Peyer's patch (tissue), 4 donors: ENCODE measurements around the gene GTSE1.

Experiments used
- CTCF ChIP-seq, 6 experiments: fragments of 450-650 bp in 4 of 6; fragments of 200-600 bp in 2 of 6; sonication (generic) in 1 of 6; IDR thresholded peaks; one replicate each; pipeline ENCODE4 v1.5.1; 2017 to 2019; ENCODE audit warnings: antibody characterized with exemption in 6 of 6, mild to moderate bottlenecking in 3 of 6, moderate library complexity in 1 of 6
- POLR2A ChIP-seq, 2 donors: fragments of 450-650 bp; IDR thresholded peaks; one replicate each; pipeline ENCODE4 v1.5.1; 2017; ENCODE audit warnings: antibody characterized with exemption in 2 of 2, mild to moderate bottlenecking in 2 of 2, moderate library complexity in 2 of 2

- no peak for TF ChIP-seq CTCF (IDR thresholded peaks at IDR 0.05)
- TF ChIP-seq POLR2A (IDR thresholded peaks at IDR 0.05) = no peak
Measured at GRCh38 chr22:46263216-46263590, 33.5 kb upstream of the GTSE1 start, which contains the start of gene PKDREJ.
